Neural cell (in vitro differentiated cells): ENCODE data around the gene SYCP2.

Source experiments
- POLR2AphosphoS5 ChIP-seq: IDR thresholded peaks from 2 replicates; pipeline ENCODE4 v1.6.1; 2012
- RAD21 ChIP-seq: fragments of 450-650 bp; conservative IDR thresholded peaks from 2 replicates; pipeline ENCODE4 v1.6.1; 2014; ENCODE audit warnings: antibody characterized with exemption, mild to moderate bottlenecking, moderate library complexity
- SMC3 ChIP-seq: fragments of 450-650 bp; conservative IDR thresholded peaks from 2 replicates; pipeline ENCODE4 v1.6.1; 2014; ENCODE audit warnings: antibody characterized with exemption, mild to moderate bottlenecking, moderate library complexity; ENCODE audit not compliant: poor library complexity
- TF ChIP-seq, protein P1 (sequence below): fragments of 450-650 bp; IDR thresholded peaks from 2 replicates; pipeline ENCODE4 v1.5.1; 2014; ENCODE audit warnings: antibody characterized with exemption, mild to moderate bottlenecking, moderate library complexity; ENCODE audit not compliant: poor library complexity, severe bottlenecking

DNA sequence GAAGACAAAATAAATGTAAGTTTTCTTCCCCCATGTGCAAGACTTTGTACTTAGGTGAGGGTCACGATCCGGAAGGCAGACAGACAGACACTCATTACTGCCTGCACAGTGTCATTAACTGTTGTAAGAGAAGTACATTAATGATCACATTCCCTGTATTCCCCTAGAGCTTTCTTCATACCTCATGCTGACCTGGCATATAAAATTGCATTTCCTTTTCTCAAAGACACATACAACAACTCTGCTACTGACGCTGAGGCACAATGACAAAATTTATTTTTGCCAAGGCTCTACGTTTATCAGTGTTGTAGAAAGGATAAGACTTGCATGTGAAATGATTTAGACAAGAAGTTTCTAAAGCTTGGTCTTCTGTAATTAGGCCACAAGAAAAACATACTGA is 3.0 kb upstream of the SYCP2 start:
- no peak for TF ChIP-seq SMC3
- TF ChIP-seq, protein P1, sequence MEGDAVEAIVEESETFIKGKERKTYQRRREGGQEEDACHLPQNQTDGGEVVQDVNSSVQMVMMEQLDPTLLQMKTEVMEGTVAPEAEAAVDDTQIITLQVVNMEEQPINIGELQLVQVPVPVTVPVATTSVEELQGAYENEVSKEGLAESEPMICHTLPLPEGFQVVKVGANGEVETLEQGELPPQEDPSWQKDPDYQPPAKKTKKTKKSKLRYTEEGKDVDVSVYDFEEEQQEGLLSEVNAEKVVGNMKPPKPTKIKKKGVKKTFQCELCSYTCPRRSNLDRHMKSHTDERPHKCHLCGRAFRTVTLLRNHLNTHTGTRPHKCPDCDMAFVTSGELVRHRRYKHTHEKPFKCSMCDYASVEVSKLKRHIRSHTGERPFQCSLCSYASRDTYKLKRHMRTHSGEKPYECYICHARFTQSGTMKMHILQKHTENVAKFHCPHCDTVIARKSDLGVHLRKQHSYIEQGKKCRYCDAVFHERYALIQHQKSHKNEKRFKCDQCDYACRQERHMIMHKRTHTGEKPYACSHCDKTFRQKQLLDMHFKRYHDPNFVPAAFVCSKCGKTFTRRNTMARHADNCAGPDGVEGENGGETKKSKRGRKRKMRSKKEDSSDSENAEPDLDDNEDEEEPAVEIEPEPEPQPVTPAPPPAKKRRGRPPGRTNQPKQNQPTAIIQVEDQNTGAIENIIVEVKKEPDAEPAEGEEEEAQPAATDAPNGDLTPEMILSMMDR: no peak
- no peak for TF ChIP-seq RAD21
- TF ChIP-seq POLR2AphosphoS5: no peak
